Stimulated activated CD4-positive, alpha-beta T cell treated with anti-CD3 and anti-CD28 coated beads, Interleukin-4, amount 100 ng/mL, for 48 hours (primary cell): Measurements from ENCODE around the gene CHMP4B.

Source experiments
- DNase-seq, 2 donors: peaks; one replicate each; pipeline ENCODE4 v3.0.0-alpha.2; 2020; ENCODE audit warnings: low read depth in 2 of 2

The CHMP4B gene

GRCh38 chr20:33810885-33811775 lies at the start of gene CHMP4B:
Gene CHMP4B (plus strand): TSS chr20:33811348. CDS start chr20:33811469, 121 bp downstream.
- peak; percentile 96 to 98 for DNase-seq

- no peak for DNase-seq
Measured at GRCh38 chr20:33761698-33762250, 49.4 kb upstream of the CHMP4B start.

GRCh38 chr20:33765099-33765498 lies 46.0 kb upstream of the CHMP4B start:
- DNase-seq = no peak

GRCh38 chr20:33765592-33765991 lies 45.6 kb upstream of the CHMP4B start:
- DNase-seq = no peak

GRCh38 chr20:33766686-33767085 lies 44.5 kb upstream of the CHMP4B start:
- no peak for DNase-seq

GRCh38 chr20:33767777-33768138 lies 43.4 kb upstream of the CHMP4B start:
- DNase-seq = no peak

- DNase-seq = no peak
Measured at GRCh38 chr20:33769043-33769442, 42.1 kb upstream of the CHMP4B start.

GRCh38 chr20:33770005-33770404 lies 41.1 kb upstream of the CHMP4B start:
- no peak for DNase-seq

GRCh38 chr20:33771938-33772337 lies 39.2 kb upstream of the CHMP4B start:
- no peak for DNase-seq

- DNase-seq = no peak
Measured at GRCh38 chr20:33772439-33772838, 38.7 kb upstream of the CHMP4B start.

- DNase-seq = no peak
Measured at GRCh38 chr20:33773412-33774089, 37.6 kb upstream of the CHMP4B start.

GRCh38 chr20:33777816-33778215 lies 33.3 kb upstream of the CHMP4B start:
- no peak for DNase-seq

- DNase-seq = no peak
Measured at GRCh38 chr20:33781133-33781532, 30.0 kb upstream of the CHMP4B start.

GRCh38 chr20:33781945-33782344 lies 29.2 kb upstream of the CHMP4B start:
- DNase-seq = no peak

- DNase-seq = no peak
Measured at GRCh38 chr20:33783256-33783655, 27.9 kb upstream of the CHMP4B start.

GRCh38 chr20:33783818-33784217 lies 27.3 kb upstream of the CHMP4B start:
- no peak for DNase-seq

GRCh38 chr20:33784225-33784624 lies 26.9 kb upstream of the CHMP4B start:
- no peak for DNase-seq

GRCh38 chr20:33785503-33785902 lies 25.6 kb upstream of the CHMP4B start:
- DNase-seq = no peak

- no peak for DNase-seq
Measured at GRCh38 chr20:33787253-33787891, 23.8 kb upstream of the CHMP4B start.

GRCh38 chr20:33788351-33789049 lies 22.6 kb upstream of the CHMP4B start:
- DNase-seq = no peak

- no peak for DNase-seq
Measured at GRCh38 chr20:33789109-33789857, 21.9 kb upstream of the CHMP4B start.
